HCT116 (cell line): ENCODE measurements around the gene AFDN. TPM values are rescaled to one million over a fixed set of nuclear protein-coding genes. Genes with fewer than 3 reads are reported as not detected.

Source experiments
- ATAC-seq: fragments of 200-7000 bp; cut with Tn5 transposase; 2 replicates; pipeline ENCODE4 v1.9.1; 2020; ENCODE audit warnings: mild to moderate bottlenecking, moderate library complexity
- BruUV-seq: library from RNA; stranded (reverse); fragments of 400-500 nt; replicated peaks from 2 replicates; lab custom pipeline; 2021; lab: Mats Ljungman, UMichigan
- CTCF ChIA-PET: fragments of 300-600 bp; sonication (Branson Sonifier 250); formaldehyde crosslinking; loops from one replicate; lab custom pipeline; 2021; ENCODE audit warnings: antibody characterized with exemption; lab: Charles Lee
- POLR2A ChIA-PET: fragments of 300-600, 350-600 bp; sonication (Branson Sonifier 250); formaldehyde crosslinking; loops from one replicate; lab custom pipeline; 2021; ENCODE audit warnings: antibody characterized with exemption; lab: Charles Lee
- RAD21 ChIA-PET, 2 experiments: fragments of 300-600 bp; sonication (Branson Sonifier 250); formaldehyde crosslinking; loops; one replicate each; lab custom pipeline; 2023; ENCODE audit warnings: low total read pairs in 2 of 2; ENCODE audit not compliant: uncharacterized antibody in 2 of 2, unreplicated experiment in 2 of 2, low non-redundant PET in 1 of 2; lab: Charles Lee
- DNase-seq: peaks from one replicate; pipeline ENCODE4 v3.0.0-alpha.2; 2010; ENCODE audit warnings: low read depth, low spot score
- H2AFZ ChIP-seq: fragments of 200-600 bp; shearing (Covaris generic), sonication (generic); 2 replicates; pipeline ENCODE4 v1.6.1; 2017; ENCODE audit warnings: low read depth, mixed run types, mixed read lengths, antibody characterized with exemption, low read length; ENCODE audit not compliant: poor library complexity, severe bottlenecking
- H3K27ac ChIP-seq: 2 replicates; pipeline ENCODE4 v1.5.1; 2012; ENCODE audit warnings: low read depth, low read length
- H3K27me3 ChIP-seq: fragments of 200-600 bp; sonication (generic); 2 replicates; pipeline ENCODE4 v1.6.1; 2016; ENCODE audit warnings: mixed run types, low read length, mixed read lengths; ENCODE audit not compliant: insufficient read depth
- H3K36me3 ChIP-seq, 2 experiments: fragments of 200-500 bp in 1 of 2; fragments of 200-600 bp in 1 of 2; sonication (Bioruptor generic) in 1 of 2; sonication (generic) in 1 of 2; 2 replicates each; pipeline versions ENCODE4 v1.5.1 to v1.6.1; 2014 to 2016; ENCODE audit warnings: low read length in 2 of 2, inconsistent platforms in 1 of 2, mixed read lengths in 1 of 2, mixed run types in 1 of 2; ENCODE audit not compliant: insufficient read depth in 2 of 2, control insufficient read depth in 1 of 2
- H3K4me1 ChIP-seq, 2 experiments: fragments of 200-600 bp in 1 of 2; sonication (generic) in 1 of 2; 2 replicates each; pipeline versions ENCODE4 v1.5.1 to v1.6.1; 2012 to 2017; ENCODE audit warnings: low read length in 2 of 2, inconsistent platforms in 1 of 2, mild to moderate bottlenecking in 1 of 2, mixed read lengths in 1 of 2, mixed run types in 1 of 2, moderate library complexity in 1 of 2; ENCODE audit not compliant: insufficient read depth in 2 of 2, control insufficient read depth in 1 of 2
- H3K4me2 ChIP-seq: fragments of 200-600 bp; sonication (generic); 2 replicates; pipeline ENCODE4 v1.6.1; 2017; ENCODE audit warnings: mixed run types, low read length, mixed read lengths
- H3K4me3 ChIP-seq, 2 experiments: fragments of 200-600 bp in 1 of 2; sonication (generic) in 1 of 2; replicated peaks in 1 of 2; 2 replicates each; pipeline ENCODE4 v1.5.1; 2011 to 2016; ENCODE audit warnings: low read length in 2 of 2, control low read depth in 1 of 2, low read depth in 1 of 2, mild to moderate bottlenecking in 1 of 2, mixed read lengths in 1 of 2, mixed run types in 1 of 2
- H3K79me2 ChIP-seq: fragments of 200-600 bp; sonication (generic); 2 replicates; pipeline ENCODE4 v1.6.1; 2017; ENCODE audit warnings: mild to moderate bottlenecking, mixed run types, low read length, moderate library complexity, mixed read lengths; ENCODE audit not compliant: insufficient read depth
- H3K9ac ChIP-seq: fragments of 200-600 bp; sonication (generic); 2 replicates; pipeline ENCODE4 v1.6.1; 2016; ENCODE audit warnings: low read length, mixed read lengths
- H3K9me2 ChIP-seq: fragments of 200-600 bp; sonication (generic), shearing (Covaris generic); 2 replicates; pipeline ENCODE4 v1.6.1; 2017; ENCODE audit warnings: mixed run types, mild to moderate bottlenecking, moderate library complexity; ENCODE audit not compliant: insufficient read depth
- H3K9me3 ChIP-seq, 2 experiments: fragments of 200-500 bp in 1 of 2; fragments of 200-600 bp in 1 of 2; sonication (Bioruptor generic) in 1 of 2; sonication (generic) in 1 of 2; 2 replicates each; pipeline ENCODE4 v1.6.1; 2014 to 2017; ENCODE audit warnings: low read length in 2 of 2, mixed read lengths in 2 of 2, inconsistent platforms in 1 of 2, low read depth in 1 of 2, mild to moderate bottlenecking in 1 of 2, mixed run types in 1 of 2, moderate library complexity in 1 of 2; ENCODE audit not compliant: control insufficient read depth in 1 of 2, insufficient read depth in 1 of 2
- H4K20me1 ChIP-seq: fragments of 200-600 bp; sonication (generic), shearing (Covaris generic); 2 replicates; pipeline ENCODE4 v1.6.1; 2017; ENCODE audit warnings: mixed run types, mild to moderate bottlenecking, moderate library complexity; ENCODE audit not compliant: insufficient read depth
- CBX3 ChIP-seq: IDR thresholded peaks from 2 replicates; pipeline ENCODE4 v1.6.1; 2012; ENCODE audit warnings: low read depth
- CEBPB ChIP-seq: IDR thresholded peaks from 2 replicates; pipeline ENCODE4 v1.6.1; 2012; ENCODE audit warnings: low read depth
- EGR1 ChIP-seq: IDR thresholded peaks from 2 replicates; pipeline ENCODE4 v1.6.1; 2012; ENCODE audit warnings: low read depth
- ELF1 ChIP-seq: IDR thresholded peaks from 2 replicates; pipeline ENCODE4 v1.6.1; 2012; ENCODE audit warnings: low read depth, borderline replicate concordance
- EZH2 ChIP-seq: fragments of 200-600 bp; sonication (generic); IDR thresholded peaks from 2 replicates; pipeline ENCODE4 v1.6.1; 2017; ENCODE audit warnings: antibody characterized with exemption, mixed run types
- FOSL1 ChIP-seq: IDR thresholded peaks from 2 replicates; pipeline ENCODE4 v1.6.1; 2012; ENCODE audit warnings: low read depth
- JUND ChIP-seq: IDR thresholded peaks from 2 replicates; pipeline ENCODE4 v1.6.1; 2012
- POLR2AphosphoS5 ChIP-seq: IDR thresholded peaks from 2 replicates; pipeline ENCODE4 v1.6.1; 2011; ENCODE audit warnings: mild to moderate bottlenecking, low read depth, low read length, moderate library complexity
- RAD21 ChIP-seq: IDR thresholded peaks from 2 replicates; pipeline ENCODE4 v1.6.1; 2012; ENCODE audit warnings: low read depth, mild to moderate bottlenecking
- SIN3A ChIP-seq: IDR thresholded peaks from 2 replicates; pipeline ENCODE4 v1.6.1; 2012; ENCODE audit warnings: low read depth
- SP1 ChIP-seq: IDR thresholded peaks from 2 replicates; pipeline ENCODE4 v1.6.1; 2012; ENCODE audit warnings: low read depth
- SRF ChIP-seq: IDR thresholded peaks from 2 replicates; pipeline ENCODE4 v1.6.1; 2012; ENCODE audit warnings: low read depth
- TCF7L2 ChIP-seq: IDR thresholded peaks from 2 replicates; pipeline ENCODE4 v1.7.0; 2011; ENCODE audit warnings: borderline replicate concordance, inconsistent platforms; ENCODE audit not compliant: insufficient read depth, insufficient read length; ENCODE audit errors: extremely low read depth
- YY1 ChIP-seq: IDR thresholded peaks from 2 replicates; pipeline ENCODE4 v1.6.1; 2011; ENCODE audit warnings: low read length, low read depth, moderate library complexity, mild to moderate bottlenecking; ENCODE audit not compliant: insufficient replicate concordance; ENCODE audit errors: extremely low read depth
- ZNF274 ChIP-seq: fragments of 200-500 bp; sonication (Bioruptor generic); IDR thresholded peaks from 2 replicates; pipeline ENCODE4 v1.6.1; 2014; ENCODE audit warnings: mild to moderate bottlenecking, low read depth, low read length, inconsistent platforms
- intact Hi-C: fragments of 100-400 bp; cut with micrococcal nuclease; formaldehyde crosslinking; loops from 2 replicates; pipeline ENCODE4 v1.10.0; 2022
- total RNA-seq: library from RNA; stranded (reverse); gene quantifications from one replicate; pipeline ENCODE4 v1.2.1, GENCODE V29; 2021; ENCODE audit not compliant: unreplicated experiment
- TF ChIP-seq, protein P1 (sequence below): IDR thresholded peaks from 2 replicates; pipeline ENCODE4 v1.6.1; 2012
- TF ChIP-seq, protein P2 (sequence below): IDR thresholded peaks from 2 replicates; pipeline ENCODE4 v1.6.1; 2011; ENCODE audit warnings: mild to moderate bottlenecking, low read length, moderate library complexity; ENCODE audit not compliant: insufficient replicate concordance; ENCODE audit errors: extremely low read depth
- TF ChIP-seq, protein P3 (sequence below): IDR thresholded peaks from 2 replicates; pipeline ENCODE4 v1.6.1; 2012; ENCODE audit warnings: low read depth
- TF ChIP-seq, protein P4 (sequence below), 3 experiments: fragments of 200-600 bp in 1 of 3; sonication (generic) in 1 of 3; IDR thresholded peaks in 2 of 3; conservative IDR thresholded peaks in 1 of 3; 2 replicates each; pipeline ENCODE4 v1.5.1; 2012 to 2017; ENCODE audit warnings: low read depth in 2 of 3, low read length in 2 of 3, antibody characterized with exemption in 1 of 3, borderline replicate concordance in 1 of 3, control low read depth in 1 of 3, mild to moderate bottlenecking in 1 of 3, mixed read lengths in 1 of 3, mixed run types in 1 of 3, moderate library complexity in 1 of 3; ENCODE audit not compliant: insufficient read depth in 1 of 3

AFDN gene
- total RNA-seq, 1 experiment from 2014 or later, result 59.4 TPM

DNA sequence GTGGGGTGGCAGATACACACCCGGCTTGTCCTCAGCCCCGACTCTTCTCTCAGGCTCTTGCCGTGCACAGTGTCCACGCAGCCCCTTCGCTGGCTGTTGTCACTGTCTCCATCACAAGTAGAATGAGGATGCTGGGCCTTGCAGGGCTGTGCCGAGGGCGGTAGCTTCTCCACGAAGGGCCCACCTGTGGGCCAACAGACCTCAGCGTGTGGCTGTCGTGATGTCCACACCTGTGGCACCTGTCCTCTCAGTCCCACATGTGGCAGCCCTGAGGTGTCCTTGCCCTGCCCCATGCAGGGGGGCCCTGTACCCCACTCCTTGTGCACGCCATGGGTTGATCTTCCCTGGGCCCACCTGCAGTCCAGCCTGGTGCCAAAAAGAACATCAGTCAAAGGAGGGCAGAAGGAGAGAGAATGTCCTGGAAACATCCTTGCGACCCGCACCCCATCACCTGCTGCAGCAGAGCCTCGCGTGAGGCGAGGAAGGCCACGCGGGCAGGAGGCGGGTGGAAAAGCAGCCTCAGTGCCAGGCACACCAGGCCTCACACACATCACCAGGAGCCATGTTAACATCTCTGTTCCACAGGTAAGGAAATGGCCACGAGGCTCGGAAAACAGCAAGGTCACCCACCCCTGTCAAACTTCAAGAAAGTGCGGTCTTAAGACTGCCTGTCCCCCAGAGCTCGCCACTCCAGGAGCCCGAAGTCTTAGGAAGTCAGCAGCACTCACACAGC, 22.3 kb upstream of the AFDN start:
- ChIA-PET RAD21 (no interaction called here), POLR2A (no interaction called here), CTCF (no interaction called here)
- no peak for DNase-seq
- H3K9me3 ChIP-seq, result no peaks in the 10 kb centered on the region
- no peaks in the 10 kb centered on the region for H3K4me1 ChIP-seq
- no peak for TF ChIP-seq YY1
- no peak for TF ChIP-seq TCF7L2
- no peak for TF ChIP-seq JUND
- TF ChIP-seq ELF1, result no peak
- no peak for TF ChIP-seq SP1
- TF ChIP-seq SIN3A, result no peak
- TF ChIP-seq EZH2, result no peak
- TF ChIP-seq, protein P1, sequence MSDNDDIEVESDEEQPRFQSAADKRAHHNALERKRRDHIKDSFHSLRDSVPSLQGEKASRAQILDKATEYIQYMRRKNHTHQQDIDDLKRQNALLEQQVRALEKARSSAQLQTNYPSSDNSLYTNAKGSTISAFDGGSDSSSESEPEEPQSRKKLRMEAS, result no peak
- no peak for TF ChIP-seq RAD21
- TF ChIP-seq, protein P2, sequence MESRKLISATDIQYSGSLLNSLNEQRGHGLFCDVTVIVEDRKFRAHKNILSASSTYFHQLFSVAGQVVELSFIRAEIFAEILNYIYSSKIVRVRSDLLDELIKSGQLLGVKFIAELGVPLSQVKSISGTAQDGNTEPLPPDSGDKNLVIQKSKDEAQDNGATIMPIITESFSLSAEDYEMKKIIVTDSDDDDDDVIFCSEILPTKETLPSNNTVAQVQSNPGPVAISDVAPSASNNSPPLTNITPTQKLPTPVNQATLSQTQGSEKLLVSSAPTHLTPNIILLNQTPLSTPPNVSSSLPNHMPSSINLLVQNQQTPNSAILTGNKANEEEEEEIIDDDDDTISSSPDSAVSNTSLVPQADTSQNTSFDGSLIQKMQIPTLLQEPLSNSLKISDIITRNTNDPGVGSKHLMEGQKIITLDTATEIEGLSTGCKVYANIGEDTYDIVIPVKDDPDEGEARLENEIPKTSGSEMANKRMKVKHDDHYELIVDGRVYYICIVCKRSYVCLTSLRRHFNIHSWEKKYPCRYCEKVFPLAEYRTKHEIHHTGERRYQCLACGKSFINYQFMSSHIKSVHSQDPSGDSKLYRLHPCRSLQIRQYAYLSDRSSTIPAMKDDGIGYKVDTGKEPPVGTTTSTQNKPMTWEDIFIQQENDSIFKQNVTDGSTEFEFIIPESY, result no peak
- TF ChIP-seq, protein P3, sequence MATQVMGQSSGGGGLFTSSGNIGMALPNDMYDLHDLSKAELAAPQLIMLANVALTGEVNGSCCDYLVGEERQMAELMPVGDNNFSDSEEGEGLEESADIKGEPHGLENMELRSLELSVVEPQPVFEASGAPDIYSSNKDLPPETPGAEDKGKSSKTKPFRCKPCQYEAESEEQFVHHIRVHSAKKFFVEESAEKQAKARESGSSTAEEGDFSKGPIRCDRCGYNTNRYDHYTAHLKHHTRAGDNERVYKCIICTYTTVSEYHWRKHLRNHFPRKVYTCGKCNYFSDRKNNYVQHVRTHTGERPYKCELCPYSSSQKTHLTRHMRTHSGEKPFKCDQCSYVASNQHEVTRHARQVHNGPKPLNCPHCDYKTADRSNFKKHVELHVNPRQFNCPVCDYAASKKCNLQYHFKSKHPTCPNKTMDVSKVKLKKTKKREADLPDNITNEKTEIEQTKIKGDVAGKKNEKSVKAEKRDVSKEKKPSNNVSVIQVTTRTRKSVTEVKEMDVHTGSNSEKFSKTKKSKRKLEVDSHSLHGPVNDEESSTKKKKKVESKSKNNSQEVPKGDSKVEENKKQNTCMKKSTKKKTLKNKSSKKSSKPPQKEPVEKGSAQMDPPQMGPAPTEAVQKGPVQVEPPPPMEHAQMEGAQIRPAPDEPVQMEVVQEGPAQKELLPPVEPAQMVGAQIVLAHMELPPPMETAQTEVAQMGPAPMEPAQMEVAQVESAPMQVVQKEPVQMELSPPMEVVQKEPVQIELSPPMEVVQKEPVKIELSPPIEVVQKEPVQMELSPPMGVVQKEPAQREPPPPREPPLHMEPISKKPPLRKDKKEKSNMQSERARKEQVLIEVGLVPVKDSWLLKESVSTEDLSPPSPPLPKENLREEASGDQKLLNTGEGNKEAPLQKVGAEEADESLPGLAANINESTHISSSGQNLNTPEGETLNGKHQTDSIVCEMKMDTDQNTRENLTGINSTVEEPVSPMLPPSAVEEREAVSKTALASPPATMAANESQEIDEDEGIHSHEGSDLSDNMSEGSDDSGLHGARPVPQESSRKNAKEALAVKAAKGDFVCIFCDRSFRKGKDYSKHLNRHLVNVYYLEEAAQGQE, result no peak
- no peak for TF ChIP-seq EGR1
- no peak for TF ChIP-seq ZNF274
- TF ChIP-seq SRF, result no peak
- no peak for TF ChIP-seq POLR2AphosphoS5
- TF ChIP-seq CBX3, result no peak
- TF ChIP-seq, protein P4, sequence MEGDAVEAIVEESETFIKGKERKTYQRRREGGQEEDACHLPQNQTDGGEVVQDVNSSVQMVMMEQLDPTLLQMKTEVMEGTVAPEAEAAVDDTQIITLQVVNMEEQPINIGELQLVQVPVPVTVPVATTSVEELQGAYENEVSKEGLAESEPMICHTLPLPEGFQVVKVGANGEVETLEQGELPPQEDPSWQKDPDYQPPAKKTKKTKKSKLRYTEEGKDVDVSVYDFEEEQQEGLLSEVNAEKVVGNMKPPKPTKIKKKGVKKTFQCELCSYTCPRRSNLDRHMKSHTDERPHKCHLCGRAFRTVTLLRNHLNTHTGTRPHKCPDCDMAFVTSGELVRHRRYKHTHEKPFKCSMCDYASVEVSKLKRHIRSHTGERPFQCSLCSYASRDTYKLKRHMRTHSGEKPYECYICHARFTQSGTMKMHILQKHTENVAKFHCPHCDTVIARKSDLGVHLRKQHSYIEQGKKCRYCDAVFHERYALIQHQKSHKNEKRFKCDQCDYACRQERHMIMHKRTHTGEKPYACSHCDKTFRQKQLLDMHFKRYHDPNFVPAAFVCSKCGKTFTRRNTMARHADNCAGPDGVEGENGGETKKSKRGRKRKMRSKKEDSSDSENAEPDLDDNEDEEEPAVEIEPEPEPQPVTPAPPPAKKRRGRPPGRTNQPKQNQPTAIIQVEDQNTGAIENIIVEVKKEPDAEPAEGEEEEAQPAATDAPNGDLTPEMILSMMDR (IDR thresholded peaks at IDR 0.05 in 2 of 3, conservative IDR thresholded peaks at IDR 0.05 in 1 of 3; ENCODE audit: borderline replicate concordance in 1 of 3, insufficient read depth in 1 of 3, low read depth in 2 of 3, low read length in 2 of 3), result no peak
- no peak for TF ChIP-seq FOSL1
- no peak for TF ChIP-seq CEBPB
- H3K9ac ChIP-seq, result no peak overlapping the region
- H3K4me3 ChIP-seq, result no peak overlapping the region
- H3K79me2 ChIP-seq, result no peaks in the 10 kb centered on the region
- H3K27ac ChIP-seq, result no peak overlapping the region
- no peak overlapping the region for H3K4me2 ChIP-seq
- H4K20me1 ChIP-seq, result no peaks in the 10 kb centered on the region
- no peak for ATAC-seq
- H3K9me2 ChIP-seq, result no peaks in the 10 kb centered on the region
- intact Hi-C loops, result no loop called here
- H3K27me3 ChIP-seq, result no peaks in the 10 kb centered on the region
- H3K36me3 ChIP-seq, result no peaks in the 10 kb centered on the region
- no TSS peak for BruUV-seq
- no peak overlapping the region for H2AFZ ChIP-seq
